HL-60 (cell line): ENCODE measurements around the gene ELL3.

Experiments
- DNase-seq, 2 experiments: peaks; one replicate each; pipeline ENCODE4 v3.0.0-alpha.2; 2010 to 2020; ENCODE audit warnings: low read depth in 1 of 2, low spot score in 1 of 2
- H3K27ac ChIP-seq: fragments of 250-450 bp; sonication (Bioruptor Pico); replicated peaks from 2 replicates; pipeline ENCODE4 v1.5.1; 2020; ENCODE audit warnings: mild to moderate bottlenecking, moderate library complexity
- H3K27me3 ChIP-seq: fragments of 250-450 bp; sonication (Bioruptor Pico); 2 replicates; pipeline ENCODE4 v1.5.1; 2021; ENCODE audit warnings: mild to moderate bottlenecking, moderate library complexity; ENCODE audit not compliant: insufficient read depth, poor library complexity, severe bottlenecking
- H3K4me3 ChIP-seq: replicated peaks from 2 replicates; pipeline ENCODE4 v1.5.1; 2011; ENCODE audit warnings: mild to moderate bottlenecking, control low read depth, low read length; ENCODE audit not compliant: insufficient read depth
- GABPA ChIP-seq: IDR thresholded peaks from 2 replicates; pipeline ENCODE4 v1.6.1; 2012; ENCODE audit warnings: low read depth
- POLR2AphosphoS5 ChIP-seq: IDR thresholded peaks from 2 replicates; pipeline ENCODE4 v1.6.1; 2012; ENCODE audit warnings: low read depth
- REST ChIP-seq: IDR thresholded peaks from 2 replicates; pipeline ENCODE4 v1.6.1; 2012; ENCODE audit warnings: low read depth; ENCODE audit not compliant: insufficient replicate concordance
- SPI1 ChIP-seq: IDR thresholded peaks from 2 replicates; pipeline ENCODE4 v1.6.1; 2012; ENCODE audit warnings: low read depth, mild to moderate bottlenecking, borderline replicate concordance
- TF ChIP-seq, protein P1 (sequence below): IDR thresholded peaks from one replicate; pipeline ENCODE4 v1.5.1; 2011; ENCODE audit warnings: low read length, control low read depth, inconsistent platforms; ENCODE audit not compliant: insufficient read depth

Gene ELL3

GRCh38 chr15:43762824-43763223, 13.9 kb downstream of the ELL3 start:
- H3K4me3 ChIP-seq = no peak overlapping the region
- H3K27ac ChIP-seq = no peak overlapping the region
- no peak for DNase-seq
- no peaks in the 10 kb centered on the region for H3K27me3 ChIP-seq
- TF ChIP-seq GABPA = no peak
- no peak for TF ChIP-seq POLR2AphosphoS5

DNA sequence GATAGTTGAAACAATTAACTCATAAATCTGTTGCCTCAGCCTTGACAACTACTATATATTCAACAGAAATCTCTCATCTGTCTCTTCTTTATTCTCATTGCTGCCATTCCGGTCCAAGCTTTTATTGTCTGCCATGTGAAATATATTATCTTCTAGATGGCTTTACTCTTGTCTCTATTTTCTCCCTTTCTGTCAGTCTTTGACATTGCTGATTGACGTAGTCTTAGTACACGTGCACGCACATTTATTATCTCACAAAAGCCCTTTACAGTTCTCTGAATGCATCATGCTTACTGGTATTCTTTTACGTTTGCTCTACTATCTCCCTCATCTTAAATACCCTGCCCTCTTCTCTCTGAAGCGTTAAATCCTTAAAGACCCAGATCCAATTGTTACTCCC, 24.9 kb downstream of the ELL3 start:
- no peak for DNase-seq
- Histone ChIP-seq H3K4me3 (no peak overlapping the region), H3K27ac (no peak overlapping the region)

DNA sequence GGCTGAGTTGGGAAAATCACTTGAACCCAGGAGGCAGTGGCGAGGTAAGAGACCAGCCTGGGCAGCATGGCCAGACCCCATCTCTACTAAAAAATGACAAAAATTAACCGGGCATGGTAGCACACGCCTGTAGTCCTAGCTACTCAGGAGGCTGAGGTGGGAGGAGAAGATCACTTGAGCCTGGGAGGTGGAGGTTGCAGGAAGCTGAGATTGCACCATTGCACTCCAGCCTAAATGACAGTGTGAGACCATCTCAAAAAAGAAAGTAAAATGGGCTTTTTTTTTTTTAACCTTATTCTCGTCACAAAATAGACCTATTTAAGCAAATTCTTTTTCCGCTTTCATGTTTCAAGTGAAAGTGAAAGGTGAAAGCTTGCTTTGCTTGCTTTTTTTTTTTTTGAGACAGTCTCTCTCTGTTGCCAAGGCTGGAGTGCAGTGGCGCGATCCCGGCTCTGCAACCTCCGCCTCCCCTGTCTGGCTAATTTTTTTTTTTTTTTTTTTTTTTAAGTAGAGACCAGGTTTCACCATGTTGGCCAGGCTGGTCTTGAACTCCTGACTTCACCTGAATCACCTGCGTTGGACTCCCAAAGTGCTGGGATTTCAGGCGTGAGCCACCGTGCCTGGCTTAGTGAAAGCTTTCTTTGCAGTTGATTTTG, 26.9 kb downstream of the ELL3 start:
- no peak overlapping the region for H3K27ac ChIP-seq
- peak in 1 of 2 experiments; percentile 7 for DNase-seq
- no peak for TF ChIP-seq POLR2AphosphoS5
- TF ChIP-seq GABPA = no peak
- no peak for TF ChIP-seq SPI1
- TF ChIP-seq REST = no peak
- TF ChIP-seq, protein P1, sequence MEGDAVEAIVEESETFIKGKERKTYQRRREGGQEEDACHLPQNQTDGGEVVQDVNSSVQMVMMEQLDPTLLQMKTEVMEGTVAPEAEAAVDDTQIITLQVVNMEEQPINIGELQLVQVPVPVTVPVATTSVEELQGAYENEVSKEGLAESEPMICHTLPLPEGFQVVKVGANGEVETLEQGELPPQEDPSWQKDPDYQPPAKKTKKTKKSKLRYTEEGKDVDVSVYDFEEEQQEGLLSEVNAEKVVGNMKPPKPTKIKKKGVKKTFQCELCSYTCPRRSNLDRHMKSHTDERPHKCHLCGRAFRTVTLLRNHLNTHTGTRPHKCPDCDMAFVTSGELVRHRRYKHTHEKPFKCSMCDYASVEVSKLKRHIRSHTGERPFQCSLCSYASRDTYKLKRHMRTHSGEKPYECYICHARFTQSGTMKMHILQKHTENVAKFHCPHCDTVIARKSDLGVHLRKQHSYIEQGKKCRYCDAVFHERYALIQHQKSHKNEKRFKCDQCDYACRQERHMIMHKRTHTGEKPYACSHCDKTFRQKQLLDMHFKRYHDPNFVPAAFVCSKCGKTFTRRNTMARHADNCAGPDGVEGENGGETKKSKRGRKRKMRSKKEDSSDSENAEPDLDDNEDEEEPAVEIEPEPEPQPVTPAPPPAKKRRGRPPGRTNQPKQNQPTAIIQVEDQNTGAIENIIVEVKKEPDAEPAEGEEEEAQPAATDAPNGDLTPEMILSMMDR = no peak
- no peak overlapping the region for H3K4me3 ChIP-seq
- no peaks in the 10 kb centered on the region for H3K27me3 ChIP-seq

More for the DNA sequence above, 24.9 kb downstream of the ELL3 start:
- no peaks in the 10 kb centered on the region for H3K27me3 ChIP-seq
- no peak for TF ChIP-seq SPI1
- TF ChIP-seq GABPA = no peak
- no peak for TF ChIP-seq POLR2AphosphoS5
- no peak for TF ChIP-seq REST
- TF ChIP-seq, protein P1 = no peak

- no peak for DNase-seq
- Histone ChIP-seq H3K4me3 (peak overlapping the region; percentile 81), H3K27ac (no peak overlapping the region), H3K27me3 (no peaks in the 10 kb centered on the region)
- TF ChIP-seq POLR2AphosphoS5 = no peak
- no peak for TF ChIP-seq SPI1
- TF ChIP-seq GABPA = no peak
- TF ChIP-seq, protein P1 = no peak
- TF ChIP-seq REST = no peak
These were observed 28.4 kb downstream of the ELL3 start for GRCh38 chr15:43748376-43748775.
